A549 treated with DMSO at 1 μM for 4 hours (cell line): ENCODE data around the gene CNR2. TPM values are rescaled to one million over a fixed set of nuclear protein-coding genes. Genes with fewer than 3 reads are reported as not detected.

Experiments used
- total RNA-seq: library from RNA; stranded (reverse); fragments of 200-300 nt; extraction: Qiagen RNA extraction; gene quantifications from 5 replicates; pipeline ENCODE4 v1.2.3, GENCODE V29; 2022; ENCODE audit warnings: low read depth

CNR2 gene
- not detected in 5 replicates for total RNA-seq

DNA sequence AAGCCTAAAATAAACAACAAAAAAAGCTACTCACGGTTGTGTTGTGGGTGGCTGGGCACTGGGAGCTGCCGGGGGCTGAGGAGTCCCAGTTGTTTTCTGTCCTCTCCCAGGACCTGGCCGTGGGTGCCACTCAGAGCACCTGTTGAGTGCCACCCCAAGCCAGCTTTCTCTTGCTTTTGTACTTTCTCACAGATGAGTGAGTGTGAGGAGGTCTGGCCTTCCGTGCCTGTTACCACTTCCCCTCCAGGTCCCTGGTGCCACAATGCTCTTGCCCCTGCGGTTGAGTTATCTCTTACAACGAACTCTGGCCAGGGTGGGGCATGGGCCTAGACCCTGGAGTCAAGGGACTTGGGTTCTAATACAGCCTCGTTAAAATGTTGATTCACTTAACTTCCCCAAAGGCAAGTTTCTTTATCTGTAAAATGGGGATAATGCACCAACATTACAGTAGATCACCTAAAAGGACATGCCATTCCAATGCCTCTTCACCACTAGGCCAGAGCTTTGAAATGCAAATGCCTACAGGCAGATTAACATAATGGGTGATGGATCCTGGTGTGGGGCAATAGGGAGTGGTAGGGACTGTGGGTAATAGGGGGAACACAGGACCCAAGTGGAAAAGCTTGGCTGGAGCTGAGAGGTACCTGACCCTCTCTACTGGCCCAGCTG, at the start of gene CNR2:
Gene CNR2 (minus strand): TSS at position 151 of the 669 bp plus-strand sequence. CDS start 37,745 bp downstream, outside the sequence.

DNA sequence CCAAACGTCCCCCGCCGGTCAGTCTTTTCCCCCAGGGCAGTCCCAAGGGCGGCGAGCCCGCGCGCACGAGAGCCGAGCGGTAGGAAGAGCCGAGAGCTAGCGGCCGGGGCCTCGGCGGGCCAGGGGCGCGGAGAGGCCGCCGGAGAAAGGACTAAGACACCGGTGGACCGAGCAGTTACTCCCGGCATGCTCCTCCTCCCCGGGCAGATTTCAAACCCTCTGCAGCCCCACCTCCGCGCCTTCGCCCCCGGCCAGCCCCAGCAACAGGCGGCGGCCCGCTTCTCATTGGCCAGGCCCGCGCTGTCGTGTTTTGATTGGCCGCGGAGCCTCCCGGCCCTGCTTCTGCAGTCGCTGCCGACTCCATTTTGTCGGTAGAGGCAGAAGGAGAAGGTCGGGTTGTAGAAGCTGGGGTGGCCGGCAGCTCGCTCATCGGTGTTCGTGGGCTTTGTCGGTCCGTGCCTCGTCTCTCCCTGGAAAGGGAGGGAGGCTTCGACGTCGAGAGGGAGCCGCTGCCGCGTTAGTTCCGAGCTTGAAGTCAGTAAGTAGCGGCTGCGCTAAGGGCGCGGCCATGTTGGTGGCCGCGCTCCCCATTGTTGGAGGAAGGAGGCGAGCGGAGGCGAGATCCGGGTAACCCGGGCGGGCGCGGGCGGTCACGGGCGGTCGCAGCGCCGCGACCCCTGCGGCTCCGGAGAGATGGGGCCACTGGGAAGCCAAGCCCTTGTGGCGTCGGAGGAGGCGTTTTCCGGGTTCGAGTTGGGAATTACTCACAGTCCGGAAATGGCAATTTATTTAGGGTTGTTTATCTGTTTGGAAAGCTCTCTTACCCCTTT, 46.5 kb upstream of the CNR2 start, which contains the start of gene PNRC2:
Gene PNRC2 (plus strand): TSS at position 368 of the 830 bp plus-strand sequence. CDS start 1,630 bp downstream, outside the sequence.

DNA sequence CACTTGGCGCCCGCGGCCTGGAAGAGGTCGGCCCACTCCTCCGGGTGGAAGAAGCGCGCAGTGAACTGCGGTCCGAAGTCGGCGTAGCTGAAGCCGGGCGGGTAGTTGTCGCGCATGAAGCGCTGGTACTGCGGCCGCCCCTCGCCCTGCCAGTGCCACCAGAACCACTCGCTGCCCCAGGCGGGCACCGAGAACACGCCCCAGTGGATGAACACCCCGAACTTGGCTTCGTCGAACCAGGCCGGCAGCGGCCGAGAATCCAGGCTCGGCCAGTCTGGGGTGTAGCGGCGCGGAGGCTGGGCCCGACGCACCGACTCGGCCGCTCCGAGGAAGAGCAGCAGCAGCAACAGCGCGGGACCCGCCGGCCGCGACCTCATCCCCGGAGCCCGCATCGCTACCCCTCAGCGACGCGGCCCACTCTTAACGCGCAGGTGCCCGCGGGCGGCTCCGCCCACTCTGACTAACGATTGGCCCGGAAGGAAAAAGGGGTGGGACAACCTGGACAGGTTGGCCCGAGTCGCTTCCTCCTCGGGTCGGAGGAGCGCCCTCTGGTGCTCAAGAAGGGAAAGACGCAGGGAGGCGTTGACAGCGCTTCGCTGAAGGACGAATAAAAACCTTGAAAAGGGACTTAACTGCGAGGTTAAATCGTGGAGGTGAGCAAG, 45.1 kb downstream of the CNR2 start, which contains the start of gene FUCA1:
Gene FUCA1 (minus strand): TSS at position 396 of the 662 bp plus-strand sequence. CDS start 4 bp downstream, at position 392.

DNA sequence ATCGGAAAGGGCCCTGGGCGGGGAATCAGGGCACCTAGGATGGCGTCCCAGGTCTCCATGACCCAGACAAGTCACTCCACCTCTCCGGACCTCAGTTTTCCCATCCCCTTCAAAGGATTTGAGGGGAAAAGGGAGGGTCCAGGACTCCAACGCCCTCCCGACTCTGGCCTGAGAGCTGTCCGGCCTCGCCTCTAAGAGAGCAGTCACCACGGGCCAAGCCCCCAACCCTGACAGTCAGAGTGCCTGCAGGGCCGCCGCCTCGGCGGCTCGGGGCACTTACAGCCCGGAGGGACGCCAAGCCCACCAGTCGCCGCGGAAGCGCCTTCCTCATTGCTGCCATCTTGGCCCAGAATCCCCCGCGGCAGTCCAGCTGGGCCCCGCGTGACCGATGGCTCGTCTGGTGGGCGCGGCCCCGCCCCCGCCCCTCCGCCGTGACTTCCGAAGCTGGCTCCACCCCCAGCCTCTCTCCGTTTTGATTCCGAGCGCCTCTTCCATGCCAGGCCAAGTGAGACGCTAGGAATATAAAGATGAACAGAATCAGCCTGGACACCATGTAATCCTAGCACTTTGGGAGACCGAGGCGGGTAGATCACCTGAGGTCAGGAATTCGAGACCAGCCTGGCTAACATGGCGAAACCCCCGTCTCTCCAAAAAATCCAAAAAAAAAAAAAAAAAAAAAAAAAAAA, 87.9 kb downstream of the CNR2 start, which contains the start of gene HMGCL:
Gene HMGCL (minus strand): TSS at position 354 of the 686 bp plus-strand sequence. CDS start 14 bp downstream, at position 340.

Other genes starting within 250 kb of the CNR2 start
- gene RPL11, start 221.6 kb downstream of the CNR2 start, total RNA-seq: 1,265 to 1,459 TPM (median 1,357 TPM) in 5 replicates
- 28.1 to 32.6 TPM (median 30.8 TPM) in 5 replicates for gene ELOA, start 169.9 kb downstream of the CNR2 start, total RNA-seq
- gene PITHD1, start 134.9 kb downstream of the CNR2 start, total RNA-seq: 33.5 to 46.7 TPM (median 38.2 TPM) in 5 replicates
- gene LYPLA2, start 122.2 kb downstream of the CNR2 start, total RNA-seq: 55.6 to 63.0 TPM (median 59.1 TPM) in 5 replicates
- gene GALE, start 112.6 kb downstream of the CNR2 start, total RNA-seq: 71.3 to 84.8 TPM (median 72.6 TPM) in 5 replicates
- gene HMGCL, start 87.9 kb downstream of the CNR2 start, total RNA-seq: 11.9 to 14.6 TPM (median 12.8 TPM) in 5 replicates
- 8.7 to 10.4 TPM (median 9.8 TPM) in 5 replicates for gene FUCA1, start 45.1 kb downstream of the CNR2 start, total RNA-seq
- 28.8 to 40.7 TPM (median 31.5 TPM) in 5 replicates for gene PNRC2, start 46.5 kb upstream of the CNR2 start, total RNA-seq
- 67.6 to 94.9 TPM (median 85.0 TPM) in 5 replicates for gene SRSF10, start 67.0 kb upstream of the CNR2 start, total RNA-seq
- gene MYOM3, start 198.8 kb upstream of the CNR2 start, total RNA-seq: 5.8 to 7.2 TPM (median 6.4 TPM) in 5 replicates
- gene IL22RA1, start 229.8 kb upstream of the CNR2 start, total RNA-seq: 3.3 to 4.9 TPM (median 4.4 TPM) in 5 replicates